Measurements from ENCODE around the gene CEP72.
"Not testable (repeated sequence)": the region's sequence is repeated elsewhere in the genome, so short reads cannot be mapped to it uniquely, and the experiment has no call there.

CEP72 gene, protein sequence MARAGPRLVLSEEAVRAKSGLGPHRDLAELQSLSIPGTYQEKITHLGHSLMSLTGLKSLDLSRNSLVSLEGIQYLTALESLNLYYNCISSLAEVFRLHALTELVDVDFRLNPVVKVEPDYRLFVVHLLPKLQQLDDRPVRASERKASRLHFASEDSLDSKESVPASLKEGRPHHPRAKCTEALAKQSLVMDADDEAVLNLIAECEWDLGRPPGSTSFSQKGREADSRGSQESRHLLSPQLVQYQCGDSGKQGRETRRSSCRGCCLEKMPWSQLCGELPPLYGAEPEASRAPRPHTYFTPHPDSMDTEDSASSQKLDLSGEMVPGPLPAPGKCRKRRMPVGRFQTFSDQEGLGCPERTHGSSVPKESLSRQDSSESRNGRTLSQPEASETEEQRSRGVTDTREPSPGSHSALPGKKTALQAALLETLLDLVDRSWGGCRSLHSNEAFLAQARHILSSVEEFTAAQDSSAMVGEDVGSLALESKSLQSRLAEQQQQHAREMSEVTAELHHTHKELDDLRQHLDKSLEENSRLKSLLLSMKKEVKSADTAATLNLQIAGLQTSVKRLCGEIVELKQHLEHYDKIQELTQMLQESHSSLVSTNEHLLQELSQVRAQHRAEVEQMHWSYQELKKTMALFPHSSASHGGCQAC

DNA sequence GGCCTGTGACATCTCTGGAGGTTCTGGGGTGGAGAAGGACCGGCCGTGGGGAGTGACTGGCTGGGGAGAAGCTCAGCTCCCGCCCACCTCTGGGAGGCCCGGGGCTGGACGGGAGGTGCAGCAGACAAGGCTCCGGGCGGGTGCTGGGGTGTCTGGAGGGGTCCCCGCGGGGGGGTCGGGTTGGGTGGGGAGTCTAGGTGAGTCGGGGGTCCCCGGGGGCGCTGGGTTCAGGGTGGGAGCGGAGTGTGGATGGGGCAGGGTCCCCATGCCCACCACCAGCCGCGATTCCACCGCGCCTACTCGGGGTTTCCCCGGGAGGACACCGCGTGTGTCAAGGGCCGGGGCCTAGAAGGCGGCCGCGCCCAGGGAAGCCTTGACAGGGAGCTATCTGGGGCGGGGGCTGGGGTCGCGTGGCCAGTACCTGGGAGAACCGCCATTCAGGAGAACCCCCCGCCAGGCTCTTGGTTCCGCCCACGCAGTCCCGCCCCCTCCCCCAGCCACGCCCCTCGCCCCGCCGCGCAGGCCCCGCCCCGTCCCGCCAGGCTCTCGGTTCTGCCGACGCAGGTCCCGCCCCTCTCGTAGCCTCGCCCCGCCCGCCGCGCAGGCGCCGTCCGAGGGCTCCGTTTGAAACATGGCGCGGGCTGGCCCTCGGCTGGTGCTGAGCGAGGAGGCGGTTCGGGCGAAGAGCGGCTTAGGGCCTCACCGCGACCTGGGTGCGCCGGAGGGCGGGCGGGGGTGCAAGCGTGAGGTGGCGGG lies at the start of gene CEP72:
Gene CEP72 (plus strand): TSS at position 610 of the 756 bp plus-strand sequence. CDS start 22 bp downstream, at position 632.
- FAIRE-seq, result no peak

DNA sequence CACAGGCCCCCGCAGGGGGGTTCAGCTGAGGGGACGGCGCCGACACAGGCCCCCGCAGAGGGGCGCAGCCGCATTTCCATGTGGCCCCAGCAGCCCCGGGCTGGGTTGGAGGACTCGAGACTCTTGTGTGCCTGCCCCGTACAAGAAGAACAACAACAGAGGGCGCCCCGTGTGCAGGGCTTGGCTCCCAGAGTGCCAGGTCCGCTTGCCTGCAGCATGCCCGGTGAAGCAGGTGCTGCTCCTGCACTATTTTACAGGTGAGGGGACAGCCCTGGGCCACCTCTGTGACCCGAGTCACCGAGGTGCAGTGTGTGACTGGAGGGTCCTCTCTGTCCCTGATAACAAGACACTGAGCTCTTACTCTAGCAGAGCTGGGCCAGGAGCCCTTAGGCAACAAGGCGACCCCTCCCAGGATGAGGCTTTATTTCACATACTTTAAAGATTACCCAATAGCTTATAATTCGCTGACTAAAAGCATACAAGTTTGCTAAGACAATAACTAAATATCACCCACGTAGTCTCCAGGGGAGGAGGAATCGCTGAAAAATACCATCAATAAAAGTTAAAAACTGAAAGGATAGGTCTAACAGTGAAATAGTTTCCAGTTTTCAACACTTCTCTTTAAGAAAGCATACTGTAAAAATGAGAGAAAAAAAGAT lies 46.2 kb upstream of the CEP72 start:
- no peak for FAIRE-seq

DNA sequence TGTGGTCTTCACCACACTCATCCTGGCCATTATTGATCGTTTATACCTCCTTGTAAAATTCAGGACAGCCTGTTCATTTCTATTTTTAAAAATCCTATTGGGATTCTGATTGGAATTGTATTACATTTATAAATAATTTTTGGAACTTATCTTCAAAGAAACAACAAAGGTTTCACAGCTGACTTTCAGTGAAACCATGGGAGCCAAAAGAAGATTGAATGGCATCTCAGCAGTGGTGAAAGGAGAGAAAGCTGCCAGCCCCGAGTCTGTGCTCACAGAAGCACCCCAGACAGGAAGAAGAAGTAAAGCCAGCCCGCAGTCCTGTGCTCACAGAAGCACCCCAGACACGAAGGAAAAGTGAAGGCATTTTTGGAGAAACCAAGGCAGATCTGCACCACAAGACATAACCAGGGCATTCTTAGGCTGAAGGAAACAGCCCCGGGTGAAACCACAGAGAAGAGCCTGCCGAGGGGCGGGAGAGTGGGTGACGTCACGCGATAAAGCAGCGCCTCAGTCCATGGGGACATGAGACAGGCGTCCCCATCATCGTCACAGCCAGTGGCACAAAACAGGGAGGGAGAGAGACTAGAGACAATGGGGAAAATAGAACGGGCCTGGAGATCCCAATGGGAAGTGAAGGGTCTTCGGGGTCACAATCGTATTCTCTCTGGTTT lies 45.4 kb upstream of the CEP72 start:
- FAIRE-seq, result no peak

DNA sequence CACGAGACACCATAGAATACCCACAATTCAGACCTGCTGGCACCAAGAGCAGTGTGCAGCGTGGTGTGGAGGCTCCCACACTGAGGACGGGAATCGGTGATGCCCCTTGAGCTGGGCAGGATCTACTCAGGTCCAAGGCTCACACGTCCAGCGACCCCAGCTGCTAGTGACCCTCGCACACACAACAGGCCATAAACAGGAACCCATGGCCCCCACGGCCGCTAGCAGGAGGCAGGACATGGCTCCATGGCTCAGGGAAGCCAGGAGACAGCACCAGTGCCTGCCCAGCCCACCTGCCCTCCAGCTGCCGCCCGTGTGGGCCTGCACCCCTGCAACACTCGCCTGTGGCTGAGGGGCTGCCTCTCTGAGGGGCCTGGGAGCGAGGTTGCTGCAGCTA lies 44.5 kb upstream of the CEP72 start:
- no peak for FAIRE-seq

DNA sequence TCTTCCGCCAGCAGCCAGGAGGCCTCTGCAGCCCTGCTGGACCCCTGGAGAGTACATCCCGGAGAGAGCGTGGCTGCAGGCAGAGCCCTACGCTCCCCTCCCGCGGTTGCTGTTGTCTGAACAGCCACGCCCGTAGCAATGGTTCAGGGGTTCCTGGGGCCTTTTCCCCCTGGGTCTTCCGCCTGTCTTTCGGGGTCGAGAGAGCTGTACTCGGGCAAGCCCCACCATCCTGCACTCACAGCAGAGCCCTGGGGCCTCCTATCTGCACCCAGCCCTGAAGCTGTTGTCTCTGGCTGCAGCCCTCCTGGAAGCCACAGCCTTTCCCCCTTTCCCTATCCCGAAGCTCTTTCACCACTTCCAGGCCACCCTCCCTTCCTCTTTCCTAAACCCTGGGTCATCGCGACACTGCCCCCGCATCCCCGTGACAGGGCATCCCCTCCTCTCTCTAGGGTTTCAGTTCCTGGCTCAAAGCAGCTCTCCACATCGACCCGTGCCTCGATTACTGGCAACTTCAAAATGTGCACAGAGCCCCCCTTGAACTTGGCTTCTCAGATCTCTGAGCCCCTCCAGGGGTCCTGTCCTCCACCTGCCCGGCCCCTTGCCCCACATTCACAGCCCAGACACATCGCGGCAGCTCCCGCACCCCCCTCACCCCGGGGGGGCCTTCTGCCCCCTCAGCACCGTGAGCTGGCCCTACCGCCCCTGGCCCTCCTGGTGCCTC lies 43.9 kb upstream of the CEP72 start:
- no peak for FAIRE-seq

DNA sequence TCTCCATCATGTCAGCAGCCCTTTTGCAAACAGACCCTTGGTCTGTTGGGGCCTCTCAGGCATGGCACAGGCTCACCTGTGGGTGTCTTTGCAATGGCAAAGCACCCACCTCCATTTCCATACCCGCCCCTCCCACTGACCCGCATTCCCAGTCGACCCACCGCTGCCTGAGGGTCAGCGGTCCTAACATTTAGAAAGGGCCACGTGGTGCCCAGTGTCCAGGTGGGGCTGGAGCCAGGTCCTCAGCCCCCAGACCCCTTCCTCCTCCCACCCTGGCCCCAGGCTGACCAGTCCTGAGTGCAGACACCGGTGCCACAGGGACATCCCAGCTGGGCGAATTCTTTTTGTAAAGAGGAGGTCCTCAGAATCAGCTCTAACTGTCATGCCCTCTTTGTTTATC lies 43.3 kb upstream of the CEP72 start:
- no peak for FAIRE-seq

DNA sequence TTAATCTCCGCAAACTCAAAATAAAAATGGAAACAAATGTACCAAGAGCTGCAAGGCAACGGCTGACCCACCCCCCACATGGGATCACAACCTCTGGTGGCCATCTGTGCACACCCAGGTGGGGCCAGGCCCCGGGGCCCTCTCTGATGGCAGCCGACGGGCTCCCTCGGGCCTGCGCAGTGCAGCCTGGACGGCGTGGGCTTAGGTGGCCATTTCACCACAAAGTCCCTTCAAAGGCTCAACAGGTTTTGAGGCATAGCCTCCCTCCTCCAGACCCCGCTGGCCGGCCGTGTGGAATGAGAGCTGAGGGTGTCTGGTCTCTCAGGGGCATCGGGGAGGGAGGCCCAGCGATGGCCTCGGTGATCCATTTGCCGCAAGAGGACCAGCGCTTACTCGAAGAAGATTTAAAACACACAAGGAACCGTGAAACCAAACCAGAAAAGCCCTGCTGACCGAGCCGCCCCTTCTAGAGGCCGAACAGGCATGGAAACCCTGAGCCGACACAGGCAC lies 42.7 kb upstream of the CEP72 start:
- FAIRE-seq, result no peak

DNA sequence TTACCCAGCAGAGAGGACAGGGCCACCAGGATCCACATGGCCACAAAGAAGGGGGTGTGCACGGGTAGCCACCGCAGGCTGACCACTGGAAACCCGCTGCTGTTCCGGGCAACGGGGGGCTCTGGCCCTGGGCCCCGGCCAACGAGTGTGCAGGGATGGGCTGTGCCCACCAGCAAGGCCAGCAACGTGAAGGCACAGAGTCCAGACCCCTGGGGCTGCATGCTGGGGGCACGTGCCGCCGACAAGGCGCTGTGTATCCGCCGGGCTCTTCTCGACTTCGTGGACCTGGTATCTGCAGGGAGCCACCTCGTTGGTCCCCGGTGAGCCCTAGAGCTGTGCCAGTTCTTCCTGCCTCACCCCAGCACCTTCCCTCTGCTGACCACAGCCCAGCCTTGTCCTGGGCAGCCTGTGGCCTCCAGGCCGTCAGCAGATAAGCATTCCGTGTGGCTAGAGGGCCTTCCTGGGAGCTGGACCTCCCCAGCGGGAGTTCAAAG lies 42.2 kb upstream of the CEP72 start:
- FAIRE-seq, result no peak

DNA sequence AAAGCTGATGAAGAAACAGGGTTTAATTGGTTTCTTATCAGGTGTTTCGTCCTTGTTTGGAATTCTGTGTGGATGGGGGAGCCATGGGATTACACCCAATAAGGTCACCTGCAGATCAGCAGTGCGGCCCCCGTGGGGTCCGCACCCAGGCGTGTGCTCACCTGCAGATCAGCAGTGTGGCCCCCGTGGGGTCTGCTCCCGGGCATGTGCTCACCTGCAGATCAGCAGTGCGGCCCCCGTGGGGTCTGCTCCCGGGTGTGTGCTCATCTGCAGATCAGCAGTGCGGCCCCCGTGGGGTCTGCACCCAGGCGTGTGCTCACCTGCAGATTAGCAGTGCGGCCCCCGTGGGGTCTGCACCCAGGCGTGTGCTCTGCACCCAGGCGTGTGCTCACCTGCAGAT lies 41.7 kb upstream of the CEP72 start:
- FAIRE-seq, result no peak

DNA sequence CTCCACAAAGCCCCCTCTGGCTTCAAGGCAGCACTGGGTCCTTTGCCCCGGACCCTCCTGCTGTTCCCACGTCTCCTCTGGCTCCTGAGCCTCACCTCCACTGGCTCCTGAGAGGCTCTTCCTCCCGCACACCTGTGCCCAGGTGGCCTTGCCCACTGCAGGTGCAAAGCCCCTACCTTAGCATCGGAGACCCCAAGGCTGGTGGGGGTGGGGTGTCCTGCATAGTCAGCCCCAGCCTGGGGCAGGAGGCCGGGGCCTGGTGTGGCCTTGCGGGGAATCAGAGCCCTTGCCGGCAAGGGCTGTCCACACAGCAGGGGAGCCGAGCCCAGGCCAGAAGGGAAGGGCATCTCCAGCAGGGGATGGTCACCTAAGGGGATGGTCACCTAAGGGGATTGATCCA lies 41.3 kb upstream of the CEP72 start:
- no peak for FAIRE-seq

DNA sequence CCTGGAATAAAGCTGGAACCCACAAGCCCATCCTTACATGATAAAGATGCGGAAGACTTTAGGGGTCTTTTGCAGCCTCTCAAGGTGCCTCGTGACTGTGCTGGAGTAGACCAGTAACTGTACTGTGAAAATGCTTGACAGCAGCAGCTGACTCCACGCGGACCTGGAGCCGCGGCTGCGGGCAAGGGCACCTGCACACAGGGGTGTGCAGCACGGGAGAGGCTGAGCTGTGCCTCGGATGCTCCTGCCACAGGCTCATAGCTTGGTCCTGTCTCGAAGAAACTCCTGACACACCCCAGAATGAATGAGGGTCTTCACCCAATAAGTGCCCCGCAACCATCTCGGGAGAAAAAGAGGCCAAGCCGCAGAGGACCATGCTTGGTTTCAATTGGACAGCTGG lies 40.3 kb upstream of the CEP72 start:
- no peak for FAIRE-seq

DNA sequence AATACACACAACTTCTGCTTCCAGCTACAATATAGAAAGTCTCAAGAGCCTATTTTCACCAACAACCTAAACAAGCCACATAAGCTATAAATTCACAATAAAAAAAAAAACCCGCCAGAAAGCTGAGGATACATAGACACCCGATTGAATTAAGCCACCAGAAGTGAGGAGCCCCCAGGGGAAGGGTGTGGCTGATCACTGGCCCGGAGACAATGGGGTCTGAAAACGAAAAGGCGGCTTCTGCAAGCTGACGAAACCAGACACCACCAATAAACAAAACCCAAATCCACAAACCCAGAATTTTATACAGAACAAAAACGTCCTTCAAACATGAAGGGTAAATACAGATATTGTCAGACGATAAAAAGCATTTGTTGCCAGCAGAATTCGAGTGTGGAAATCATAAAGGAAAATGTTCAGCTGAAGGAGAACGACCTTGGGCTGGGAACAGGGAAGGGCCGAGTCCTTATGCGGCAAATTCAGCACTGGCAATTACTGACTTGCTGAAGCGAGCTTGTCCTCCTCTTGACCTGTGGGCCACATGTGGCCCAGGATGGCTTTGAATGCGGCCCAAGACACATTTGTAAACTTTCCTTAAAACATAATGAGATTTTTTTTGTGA lies 39.6 kb upstream of the CEP72 start:
- FAIRE-seq, result no peak

DNA sequence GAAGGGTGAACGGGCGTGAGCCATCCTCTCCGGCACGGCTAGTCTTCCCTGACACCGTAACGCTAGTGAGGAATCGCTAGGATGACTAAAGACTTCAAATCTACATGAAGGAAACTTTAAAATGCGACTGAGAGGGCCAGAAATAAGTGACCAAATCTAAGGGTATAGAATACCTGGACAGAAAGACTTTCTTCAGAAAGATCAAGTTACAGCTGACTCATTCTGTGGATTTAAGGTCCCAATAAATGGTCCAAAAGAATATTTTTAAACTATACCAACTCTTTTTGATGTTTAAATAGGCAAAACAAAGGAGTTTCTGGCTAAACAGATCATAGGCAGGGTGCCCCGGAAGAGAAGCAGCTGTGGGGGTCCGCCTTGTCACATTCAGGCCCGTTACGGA lies 38.9 kb upstream of the CEP72 start:
- FAIRE-seq, result no peak

DNA sequence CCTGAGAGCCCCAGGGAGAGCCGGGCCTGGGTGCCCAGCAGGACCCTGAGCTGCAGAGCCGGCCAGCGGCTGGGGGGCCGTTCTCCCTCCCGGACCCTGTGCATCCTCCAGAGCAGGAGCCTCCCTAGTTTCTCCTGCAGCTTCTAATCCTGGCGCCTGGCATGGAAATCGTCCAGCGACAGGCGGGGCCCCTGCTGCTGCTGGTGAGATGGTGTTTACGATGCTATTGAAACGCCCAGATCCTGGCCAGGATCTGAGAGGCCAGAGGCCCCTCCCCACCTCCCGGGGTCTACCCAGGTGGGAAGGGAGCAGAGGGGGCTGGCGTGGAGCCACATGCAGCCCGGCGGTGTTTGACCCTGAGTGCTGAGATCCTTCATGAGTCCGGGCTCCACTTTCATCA lies 38.2 kb upstream of the CEP72 start:
- FAIRE-seq, result no peak

DNA sequence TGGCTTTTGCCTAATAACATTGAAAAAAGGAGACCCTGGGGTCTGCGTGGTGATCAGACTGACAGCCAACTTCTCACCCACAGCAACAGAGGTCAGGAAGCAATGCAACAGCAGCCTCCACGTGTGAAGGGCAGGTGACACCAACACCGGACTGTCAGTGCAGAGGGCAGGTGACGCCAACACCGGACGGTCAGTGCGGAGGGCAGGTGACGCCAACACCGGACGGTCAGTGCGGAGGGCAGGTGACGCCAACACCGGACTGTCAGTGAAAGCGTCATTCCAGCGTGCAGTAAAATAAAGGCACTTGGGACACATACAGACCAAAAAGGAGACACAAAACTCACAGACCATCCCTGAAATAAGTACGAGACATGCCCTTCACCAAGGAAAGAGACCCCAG lies 37.2 kb upstream of the CEP72 start:
- no peak for FAIRE-seq

DNA sequence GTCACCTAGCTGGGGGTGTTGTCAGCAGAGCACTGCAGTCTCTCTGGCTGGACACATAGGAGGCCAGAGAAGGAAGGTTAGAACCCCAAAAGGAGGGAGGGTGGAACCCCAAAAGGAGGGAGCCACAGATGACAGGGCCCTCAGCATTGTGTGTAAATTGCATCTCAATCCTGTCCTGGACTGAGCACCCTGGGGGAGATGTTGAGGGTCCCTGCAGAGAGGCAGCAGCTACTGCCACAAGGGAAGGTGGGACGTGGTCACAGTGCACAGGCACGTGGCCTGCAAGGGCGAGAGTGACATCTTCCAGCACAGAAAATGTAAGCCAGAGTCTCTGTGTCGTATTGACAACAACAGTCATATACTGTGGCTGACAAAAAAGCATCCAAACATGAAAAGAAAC lies 36.5 kb upstream of the CEP72 start:
- FAIRE-seq, result no peak

DNA sequence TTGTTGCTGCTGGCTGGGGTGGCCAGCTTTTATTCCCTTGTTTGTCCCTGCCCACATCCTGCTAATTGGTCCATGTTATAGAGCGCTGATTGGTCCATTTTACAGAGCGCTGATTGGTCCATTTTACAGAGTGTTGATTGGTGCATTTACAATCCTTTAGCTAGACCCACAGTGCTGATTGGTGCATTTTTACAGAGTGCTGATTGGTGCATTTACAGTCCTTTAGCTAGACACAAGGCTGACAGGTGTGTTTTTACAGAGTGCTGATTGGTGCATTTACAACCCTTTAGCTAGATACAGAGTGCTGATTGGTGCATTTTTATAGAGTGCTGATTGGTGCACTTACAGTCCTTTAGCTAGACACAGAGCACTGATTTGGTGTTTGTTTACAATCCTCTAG lies 34.9 kb upstream of the CEP72 start:
- not testable (repeated sequence) for FAIRE-seq

DNA sequence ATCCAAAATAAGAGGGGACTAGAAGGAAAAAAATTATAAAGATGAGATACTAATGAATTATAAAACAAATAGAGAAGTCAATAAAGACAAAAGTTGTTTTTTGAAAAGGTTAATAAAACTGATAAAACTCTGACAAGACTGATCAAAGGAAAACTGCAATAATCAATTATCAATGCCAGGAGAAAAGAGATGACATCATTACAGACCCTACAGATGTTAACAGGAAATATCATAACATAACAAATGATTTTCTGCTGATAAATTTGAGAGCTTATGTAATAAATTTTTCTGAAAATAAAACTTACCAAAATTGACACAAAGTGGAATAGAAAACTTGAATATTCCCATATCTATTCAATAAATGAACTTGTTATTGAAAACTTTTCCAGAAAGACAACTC lies 34.3 kb upstream of the CEP72 start:
- no peak for FAIRE-seq

DNA sequence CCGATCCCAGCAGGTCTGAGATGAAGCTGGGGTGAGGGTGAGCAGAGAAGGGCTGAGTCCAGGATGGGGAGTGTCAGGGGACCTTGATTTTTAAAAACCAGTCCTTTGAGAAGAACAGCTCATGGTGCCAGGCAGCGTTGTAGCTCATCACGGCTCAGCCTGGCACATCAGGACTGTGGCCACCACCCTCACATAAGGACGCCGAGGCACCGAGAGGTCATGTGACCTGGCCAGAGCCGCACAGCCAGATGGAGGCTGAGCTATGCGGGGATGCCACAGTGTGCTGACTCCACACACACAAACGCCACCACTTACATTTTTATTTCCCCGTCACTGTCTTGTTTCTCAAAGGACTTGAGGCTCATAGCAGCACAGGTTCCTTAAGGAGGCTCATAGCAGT lies 32.9 kb upstream of the CEP72 start:
- FAIRE-seq, result no peak

DNA sequence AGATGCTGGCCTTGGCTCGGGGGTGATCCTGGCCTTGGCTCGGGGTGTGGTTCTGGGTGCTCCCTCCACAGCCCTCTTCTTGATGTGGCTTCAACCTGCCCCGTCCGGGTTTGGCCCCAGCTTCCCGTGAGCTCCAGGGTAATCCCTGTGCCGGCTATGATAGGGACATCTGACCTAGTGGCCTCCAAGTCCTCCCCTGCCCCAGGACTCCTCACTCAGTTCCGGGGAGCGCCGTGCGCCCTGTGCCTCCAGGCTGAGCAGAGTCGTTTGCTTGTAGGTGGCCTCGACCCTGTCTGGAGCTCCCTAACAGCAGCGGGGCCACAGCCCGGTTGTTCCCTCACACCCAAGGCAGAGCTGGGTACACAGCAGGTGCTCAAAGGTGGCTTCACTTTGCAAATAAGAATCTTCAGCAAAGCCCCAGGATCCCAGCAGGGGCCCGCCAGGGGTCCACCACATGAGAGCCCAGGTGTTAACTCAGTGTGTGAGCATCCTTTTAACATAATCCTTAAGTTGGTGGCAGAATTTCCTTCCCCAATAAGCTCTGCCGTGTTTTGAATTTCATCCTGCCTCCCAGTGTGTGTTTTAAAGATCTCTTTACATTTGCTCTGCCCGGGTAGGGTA lies 32.3 kb upstream of the CEP72 start:
- no peak for FAIRE-seq

DNA sequence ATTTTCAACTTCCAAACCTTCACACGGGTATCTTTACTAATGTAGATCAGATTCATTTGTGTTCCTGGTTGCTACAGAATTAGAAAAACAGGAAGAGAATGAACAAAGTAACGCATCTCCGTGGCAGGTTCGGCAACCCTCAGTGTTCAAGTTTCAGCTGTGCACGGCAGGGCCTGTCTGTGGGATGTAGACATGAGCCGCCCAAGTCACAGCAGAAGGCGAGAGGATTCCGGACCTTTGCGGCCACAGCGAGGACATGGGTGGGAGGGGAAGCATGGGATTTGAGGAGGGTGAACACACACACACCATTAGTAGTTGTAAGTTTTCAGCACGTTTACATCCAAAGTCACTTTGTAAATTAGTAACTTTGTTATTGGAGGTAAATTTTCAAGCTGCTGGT lies 31.7 kb upstream of the CEP72 start:
- FAIRE-seq, result no peak
